SK-N-SH (cell line): ENCODE results near the gene RRP7A. TPM values are rescaled to one million over a fixed set of nuclear protein-coding genes. Genes with fewer than 3 reads are reported as not detected.

Experiments
- CTCF ChIA-PET: fragments of 300-600, 350-600 bp; formaldehyde crosslinking; extraction: SDS; loops from one replicate; lab custom pipeline; 2021; lab: Yijun Ruan, JAX
- POLR2A ChIA-PET: fragments of 350-600 bp; sonication (Branson Sonifier 250); formaldehyde crosslinking; extraction: SDS; loops from one replicate; lab custom pipeline; 2020; ENCODE audit warnings: antibody characterized with exemption, inconsistent platforms; lab: Yijun Ruan, JAX
- DNase-seq: peaks from one replicate; pipeline ENCODE4 v3.0.0; 2012
- H2AFZ ChIP-seq: fragments of 200-600 bp; sonication (generic); 2 replicates; pipeline ENCODE4 v1.8.1; 2016; ENCODE audit warnings: antibody characterized with exemption, mild to moderate bottlenecking, low read depth
- H3F3A ChIP-seq: fragments of 200-600 bp; sonication (generic); replicated peaks from 2 replicates; pipeline ENCODE3; 2016; ENCODE audit warnings: antibody characterized with exemption, mild to moderate bottlenecking; ENCODE audit not compliant: insufficient read depth
- H3K27ac ChIP-seq, 2 experiments: fragments of 200-500 bp in 1 of 2; fragments of 200-600 bp in 1 of 2; sonication (Bioruptor generic) in 1 of 2; sonication (generic), shearing (Covaris generic) in 1 of 2; 2 replicates each; pipeline versions ENCODE4 v1.5.1 to v1.6.1; 2014 to 2016; ENCODE audit warnings: low read depth in 2 of 2, inconsistent platforms in 1 of 2, low read length in 1 of 2, mild to moderate bottlenecking in 1 of 2, mixed read lengths in 1 of 2
- H3K27me3 ChIP-seq: fragments of 200-600 bp; sonication (generic), shearing (Covaris generic); 2 replicates; pipeline ENCODE4 v1.6.1; 2016; ENCODE audit warnings: mixed run types; ENCODE audit not compliant: insufficient read depth
- H3K36me3 ChIP-seq, 2 experiments: fragments of 200-500 bp in 1 of 2; fragments of 200-600 bp in 1 of 2; sonication (Bioruptor generic) in 1 of 2; sonication (generic) in 1 of 2; replicated peaks in 1 of 2; 2 replicates each; pipeline versions ENCODE3 to v1.5.1; 2014 to 2016; ENCODE audit warnings: low read length in 1 of 2, mild to moderate bottlenecking in 1 of 2; ENCODE audit not compliant: insufficient read depth in 2 of 2, control insufficient read depth in 1 of 2
- H3K4me1 ChIP-seq, 2 experiments: fragments of 200-500 bp in 1 of 2; fragments of 200-600 bp in 1 of 2; sonication (Bioruptor generic) in 1 of 2; sonication (generic), shearing (Covaris generic) in 1 of 2; 2 replicates each; pipeline versions ENCODE4 v1.5.1 to v1.6.1; 2014 to 2016; ENCODE audit warnings: low read depth in 1 of 2, low read length in 1 of 2, mixed run types in 1 of 2; ENCODE audit not compliant: insufficient read depth in 2 of 2, control insufficient read depth in 1 of 2
- H3K4me2 ChIP-seq: fragments of 200-600 bp; sonication (generic), shearing (Covaris generic); 2 replicates; pipeline ENCODE4 v1.6.1; 2017; ENCODE audit warnings: mixed run types
- H3K4me3 ChIP-seq, 2 experiments: fragments of 200-500 bp in 1 of 2; fragments of 200-600 bp in 1 of 2; sonication (Bioruptor generic) in 1 of 2; sonication (generic), shearing (Covaris generic) in 1 of 2; 2 replicates each; pipeline versions ENCODE4 v1.5.1 to v1.8.1; 2014 to 2016; ENCODE audit warnings: low read depth in 2 of 2, inconsistent platforms in 1 of 2, low read length in 1 of 2, mild to moderate bottlenecking in 1 of 2, mixed read lengths in 1 of 2, moderate library complexity in 1 of 2
- H3K79me2 ChIP-seq: fragments of 200-600 bp; sonication (generic); 2 replicates; pipeline ENCODE4 v1.8.1; 2017; ENCODE audit warnings: mild to moderate bottlenecking; ENCODE audit not compliant: insufficient read depth
- H3K9ac ChIP-seq: fragments of 200-600 bp; sonication (generic); 2 replicates; pipeline ENCODE4 v1.6.1; 2017; ENCODE audit warnings: mixed run types
- H3K9me2 ChIP-seq: fragments of 200-600 bp; sonication (generic); 2 replicates; pipeline ENCODE4 v1.6.1; 2017; ENCODE audit warnings: mixed run types
- H3K9me3 ChIP-seq: fragments of 200-600 bp; sonication (generic); 2 replicates; pipeline ENCODE4 v1.6.1; 2017; ENCODE audit warnings: mixed run types, mild to moderate bottlenecking, moderate library complexity
- H4K20me1 ChIP-seq: fragments of 200-600 bp; sonication (generic); 2 replicates; pipeline ENCODE4 v1.6.1; 2017; ENCODE audit warnings: mild to moderate bottlenecking, mixed run types; ENCODE audit not compliant: insufficient read depth
- CTCF ChIP-seq: fragments of 200-600 bp; sonication (generic); IDR thresholded peaks from 2 replicates; pipeline ENCODE4 v1.6.1; 2017; ENCODE audit warnings: antibody characterized with exemption, mild to moderate bottlenecking, moderate library complexity
- EP300 ChIP-seq, 2 experiments: IDR thresholded peaks; 2 replicates each; pipeline versions ENCODE4 v1.4.0 to v1.6.1; 2012; ENCODE audit warnings: borderline replicate concordance in 1 of 2, low read depth in 1 of 2, low read length in 1 of 2
- FOSL2 ChIP-seq: IDR thresholded peaks from 2 replicates; pipeline ENCODE4 v1.4.0; 2012; ENCODE audit warnings: low read depth, mild to moderate bottlenecking, moderate library complexity, borderline replicate concordance
- FOXM1 ChIP-seq: IDR thresholded peaks from 2 replicates; pipeline ENCODE4 v1.4.0; 2012; ENCODE audit warnings: low read depth, mild to moderate bottlenecking
- GATA2 ChIP-seq: sonication (generic); formaldehyde crosslinking; IDR thresholded peaks from 2 replicates; pipeline ENCODE4 v1.5.0; 2020; ENCODE audit warnings: mild to moderate bottlenecking, missing genetic modification reagents
- IRF3 ChIP-seq: fragments of 150-350 bp; IDR thresholded peaks from 2 replicates; pipeline ENCODE4 v1.6.1; 2016; ENCODE audit warnings: mild to moderate bottlenecking, low read depth, low read length
- NFIC ChIP-seq: IDR thresholded peaks from 2 replicates; pipeline ENCODE4 v1.4.0; 2012; ENCODE audit warnings: borderline replicate concordance
- NRF1 ChIP-seq: IDR thresholded peaks from 2 replicates; pipeline ENCODE4 v1.6.1; 2012; ENCODE audit warnings: low read depth, mild to moderate bottlenecking, low read length
- PBX3 ChIP-seq: IDR thresholded peaks from 2 replicates; pipeline ENCODE4; 2012
- RAD21 ChIP-seq: IDR thresholded peaks from 2 replicates; pipeline ENCODE4 v1.6.1; 2012; ENCODE audit warnings: mild to moderate bottlenecking, low read length
- RCOR1 ChIP-seq: fragments of 150-350 bp; IDR thresholded peaks from 2 replicates; pipeline ENCODE4 v1.6.1; 2017; ENCODE audit warnings: antibody characterized with exemption, low read length
- SIN3A ChIP-seq: IDR thresholded peaks from 2 replicates; pipeline ENCODE4 v1.6.1; 2012; ENCODE audit warnings: low read depth, mild to moderate bottlenecking, low read length, moderate library complexity, borderline replicate concordance
- USF1 ChIP-seq: IDR thresholded peaks from 2 replicates; pipeline ENCODE4 v1.4.0; 2012; ENCODE audit warnings: low read depth, borderline replicate concordance
- USF2 ChIP-seq: fragments of 150-350 bp; IDR thresholded peaks from 2 replicates; pipeline ENCODE4 v1.6.1; 2017; ENCODE audit warnings: antibody characterized with exemption, low read length, low read depth, borderline replicate concordance
- WGBS: methylation state at CpG from one replicate; pipeline ENCODE4 v1.1.6; 2017; ENCODE audit warnings: low lambda C conversion rate; 5-methylcytosine and 5-hydroxymethylcytosine counted together
- polyA plus RNA-seq, 3 experiments: library from polyadenylated mRNA; depleted of rRNA; stranded (reverse); fragments of >200 nt; gene quantifications; 2 replicates each; pipeline ENCODE4 v1.2.3, GENCODE V29; 2012

The RRP7A gene
- polyA plus RNA-seq, 1 of the 3 experiments (the other 2 are of a cell fraction) = 17.6 TPM

GRCh38 chr22:42471441-42471840 is 48.2 kb downstream of the RRP7A start:
- Histone ChIP-seq H3K27ac (no peak overlapping the region), H3K79me2 (no peaks in the 10 kb centered on the region), H3K9ac (no peak overlapping the region), H3K9me2 (no peaks in the 10 kb centered on the region), H3K4me1 (no peaks in the 10 kb centered on the region), H3K4me2 (no peak overlapping the region), H3F3A (no peaks in the 10 kb centered on the region), H3K27me3 (no peaks in the 10 kb centered on the region), H4K20me1 (no peaks in the 10 kb centered on the region), H3K36me3 (no peaks in the 10 kb centered on the region), H3K9me3 (no peaks in the 10 kb centered on the region), H3K4me3 (no peak overlapping the region), H2AFZ (no peak overlapping the region)
- CTCF ChIA-PET = no interaction called here
- POLR2A ChIA-PET = no interaction called here
- 57% methylated on average over 1 of the region's 1 CpG for whole genome bisulfite sequencing
- DNase-seq = no peak
- TF ChIP-seq FOXM1 (no peak), NRF1 (no peak), RCOR1 (no peak), GATA2 (no peak), NFIC (no peak), CTCF (no peak), PBX3 (no peak), RAD21 (no peak), USF1 (no peak)

- ChIA-PET CTCF (interaction anchor here (0.6 kb wide), 1 partner anchor 39 kb away, joined by 3 read pairs; no protein-coding TSS in a partner anchor), POLR2A (interaction anchor here (0.6 kb wide), 1 partner anchor 343 kb away, joined by 3 read pairs; no protein-coding TSS in a partner anchor)
- DNase-seq = no peak
- Histone ChIP-seq H3K27ac (no peak overlapping the region), H3K4me2 (no peak overlapping the region), H4K20me1 (no peaks in the 10 kb centered on the region), H3K36me3 (no peaks in the 10 kb centered on the region), H3K9me3 (no peaks in the 10 kb centered on the region), H3K4me1 (no peaks in the 10 kb centered on the region), H3F3A (no peaks in the 10 kb centered on the region), H3K9ac (no peak overlapping the region), H3K9me2 (no peaks in the 10 kb centered on the region), H2AFZ (no peak overlapping the region), H3K79me2 (no peaks in the 10 kb centered on the region), H3K27me3 (no peaks in the 10 kb centered on the region), H3K4me3 (no peak overlapping the region)
- TF ChIP-seq FOSL2 (no peak), USF2 (no peak), SIN3A (no peak), RAD21 (no peak), EP300 (IDR thresholded peaks at IDR 0.05; ENCODE audit: borderline replicate concordance in 1 of 2, low read depth in 1 of 2, low read length in 1 of 2) (no peak), IRF3 (no peak), NFIC (no peak)
- 45% methylated on average over 4 of the region's 4 CpGs for WGBS
Observed at GRCh38 chr22:42470366-42471082, 49.1 kb downstream of the RRP7A start.
